HepG2 (cell line): ENCODE data around the gene GUCY2C.

Experiments used
- CTCF ChIP-seq: sonication (generic); formaldehyde crosslinking; IDR thresholded peaks from 2 replicates; pipeline ENCODE4 v1.5.0; 2020; ENCODE audit warnings: mild to moderate bottlenecking, missing genetic modification reagents, moderate library complexity
- MXD3 ChIP-seq: IDR thresholded peaks from 2 replicates; pipeline ENCODE4 v1.6.1; 2016; ENCODE audit warnings: mild to moderate bottlenecking, missing biosample characterization, missing genetic modification reagents
- PAWR ChIP-seq: sonication (generic); formaldehyde crosslinking; IDR thresholded peaks from 2 replicates; pipeline ENCODE4 v1.4.0; 2020; ENCODE audit warnings: missing genetic modification reagents, mild to moderate bottlenecking, borderline replicate concordance
- PCBP1 ChIP-seq: fragments of 200-400 bp; formaldehyde crosslinking; IDR thresholded peaks from 2 replicates; pipeline ENCODE4 v1.6.1; 2017; ENCODE audit warnings: mild to moderate bottlenecking, low read depth, low read length, borderline replicate concordance
- ZBTB4 ChIP-seq: sonication (generic); formaldehyde crosslinking; IDR thresholded peaks from 2 replicates; pipeline ENCODE4 v1.4.0; 2020; ENCODE audit warnings: missing genetic modification reagents, mild to moderate bottlenecking, borderline replicate concordance
- ZNF274 ChIP-seq: sonication (generic); formaldehyde crosslinking; IDR thresholded peaks from 2 replicates; pipeline ENCODE4 v1.5.1; 2020; ENCODE audit warnings: mild to moderate bottlenecking, missing genetic modification reagents

GRCh38 chr12:14710632-14711320 is 14.4 kb upstream of the GUCY2C start:
- TF ChIP-seq MXD3 (no peak), PAWR (no peak), CTCF (CRISPR knock-in tag) (no peak), ZNF274 (no peak), PCBP1 (no peak), ZBTB4 (CRISPR knock-in tag) (no peak)
